Measurements from ENCODE around the gene TUBA4A. TPM values are rescaled to one million over a fixed set of nuclear protein-coding genes. Genes with fewer than 3 reads are reported as not detected.

Gene TUBA4A
- total and polyA plus RNA-seq, 2 of the 8 experiments (the other 6 are each of a cell fraction or from before 2014, with no cell fraction given): 67.3 to 172 TPM

- Histone ChIP-seq H3K4me2 (ENCODE audit: insufficient read depth in 1 of 2, low read depth in 2 of 2, low read length in 2 of 2) (no peak overlapping the region), H3K14ac (ENCODE audit: insufficient read length) (no peak overlapping the region), H3K27me3 (replicated peaks in 1 of 4; ENCODE audit: control insufficient read depth in 3 of 4, extremely low read depth in 1 of 4, insufficient read depth in 3 of 4, low read length in 3 of 4) (peaks cover 0 to 36% (median 19%) of the 10 kb centered on the region in 4 experiments; a peak in 6 of 7 replicates), H3K79me1 (ENCODE audit: low read depth, low read length) (no peaks in the 10 kb centered on the region; the same call in 1 of the 2 replicates), H3K18ac (ENCODE audit: extremely low read depth, low read length) (no peak overlapping the region), H4K20me1 (replicated peaks in 1 of 2; ENCODE audit: control insufficient read depth in 1 of 2, insufficient read depth in 2 of 2, low read length in 2 of 2) (no peaks in the 10 kb centered on the region), H2AK5ac (ENCODE audit: low read depth, low read length) (no peak overlapping the region), H3K79me2 (ENCODE audit: control insufficient read depth in 1 of 2, insufficient read depth in 2 of 2, low read length in 2 of 2) (no peaks in the 10 kb centered on the region), H3K9ac (replicated peaks in 1 of 4; ENCODE audit: extremely low read depth in 1 of 4, low read depth in 3 of 4, low read length in 3 of 4) (no peak overlapping the region), H4K91ac (replicated peaks; ENCODE audit: insufficient read length, low read length) (no peak overlapping the region), H2BK5ac (ENCODE audit: low read depth, low read length) (no peak overlapping the region; the same call in 1 of the 2 replicates), H2BK15ac (ENCODE audit: low read length) (no peak overlapping the region), H2BK120ac (replicated peaks; ENCODE audit: low read depth, low read length) (no peak overlapping the region), H4K5ac (ENCODE audit: insufficient read length, low read depth, low read length) (no peak overlapping the region), H4K8ac (ENCODE audit: extremely low read depth, insufficient read depth, low read length) (no peak overlapping the region), H2AFZ (ENCODE audit: low read length) (no peak overlapping the region), H3K4ac (replicated peaks; ENCODE audit: insufficient read length, low read depth, low read length) (no peak overlapping the region), H3K36me3 (ENCODE audit: control insufficient read depth in 2 of 4, insufficient read depth in 4 of 4, low read length in 3 of 4) (no peaks in the 10 kb centered on the region), H3K9me3 (ENCODE audit: insufficient read depth in 2 of 2, low read depth in 1 of 2, low read length in 1 of 2) (0 out of 4 replicates have a peak, but pooled peaks cover 0 to 5% of the 10 kb centered on the region in 2 experiments), H3K23ac (ENCODE audit: insufficient read length) (no peak overlapping the region), H3K23me2 (ENCODE audit: low read depth, low read length) (peaks cover 4% of the 10 kb centered on the region; the same call in 1 of the 2 replicates), H2BK12ac (ENCODE audit: low read depth, low read length) (no peak overlapping the region), H3K4me1 (replicated peaks in 1 of 4; ENCODE audit: control insufficient read depth in 3 of 4, insufficient read depth in 4 of 4, low read length in 3 of 4) (peaks cover 0 to 8% (median 3%) of the 10 kb centered on the region in 4 experiments; a peak in 4 of 7 replicates), H2BK20ac (ENCODE audit: low read length) (no peak overlapping the region), H3K56ac (replicated peaks; ENCODE audit: insufficient read length, low read depth, low read length) (no peak overlapping the region), H3K27ac (ENCODE audit: low read depth, low read length) (no peak overlapping the region), H3K4me3 (ENCODE audit: extremely low read depth in 1 of 4, insufficient read depth in 2 of 4, low read depth in 3 of 4, low read length in 4 of 4) (no peak overlapping the region)
- POLR2A ChIA-PET (ENCODE audit: partially characterized antibody): interaction anchor here (2.3 to 3.7 kb wide), 2 partner anchors 9 to 10 kb away, joined by 13 to 19 read pairs; no protein-coding TSS in a partner anchor
- DNase-seq (ENCODE audit: low read depth in 1 of 2, low spot score in 2 of 2) (no peak), FAIRE-seq (no peak)
- TF ChIP-seq ZNF274 (IDR thresholded peaks at IDR 0.05; ENCODE audit: borderline replicate concordance, extremely low read depth, low read length): no peak
- no peak for TF ChIP-seq SP1 (IDR thresholded peaks at IDR 0.05; ENCODE audit: low read depth, low read length)
- TF ChIP-seq RBBP5 (IDR thresholded peaks at IDR 0.05; ENCODE audit: borderline replicate concordance, low read depth, low read length): no peak
- TF ChIP-seq EP300 (IDR thresholded peaks at IDR 0.05; ENCODE audit: borderline replicate concordance in 1 of 2, low read depth in 2 of 2, low read length in 2 of 2): no peak
- no peak for TF ChIP-seq GABPA (IDR thresholded peaks at IDR 0.05; ENCODE audit: borderline replicate concordance, insufficient read depth, low read length)
- CTCF ChIA-PET (ENCODE audit: partially characterized antibody): interaction anchor here (0.6 to 11.7 kb wide), 20 partner anchors 12 to 249 kb away, joined by 3 to 220 read pairs (median 7); partner anchors contain the start of genes ANKZF1, ATG9A, DNAJB2 and PTPRN
- WGBS, 2 experiments (ENCODE audit: extremely low coverage in 1 of 2, insufficient coverage in 1 of 2, insufficient read length in 1 of 2, insufficient replicate concordance in 2 of 2, low coverage in 1 of 2, low lambda C conversion rate in 2 of 2, missing lambda C conversion rate in 1 of 2): 91% methylated on average over 20 of the region's 25 CpGs; no CpG with 5 or more reads in 1 of the 2 experiments
Measured at GRCh38 chr2:219296631-219297391, 43.1 kb upstream of the TUBA4A start.

Measured in H1 (cell line).